MG63 (cell line): ENCODE data around the gene FJX1. TPM values are rescaled to one million over a fixed set of nuclear protein-coding genes. Genes with fewer than 3 reads are reported as not detected.
"Not testable (repeated sequence)": the region's sequence is repeated elsewhere in the genome, so short reads cannot be mapped to it uniquely, and the experiment has no call there.

Experiments used
- DNase-seq: peaks from one replicate; pipeline ENCODE4 v3.0.0-alpha.2; 2020
- H3K27me3 ChIP-seq: fragments of 250-450 bp; sonication (Bioruptor Pico); 2 replicates; pipeline ENCODE4 v1.5.1; 2020; ENCODE audit warnings: mild to moderate bottlenecking, moderate library complexity
- H3K36me3 ChIP-seq: fragments of 250-450 bp; sonication (Bioruptor Pico); 2 replicates; pipeline ENCODE4 v1.5.1; 2020; ENCODE audit warnings: mild to moderate bottlenecking, moderate library complexity
- H3K4me3 ChIP-seq: fragments of 250-450 bp; sonication (Bioruptor Pico); 2 replicates; pipeline ENCODE4 v1.5.1; 2020; ENCODE audit warnings: mild to moderate bottlenecking, moderate library complexity
- H3K9me3 ChIP-seq: fragments of 250-450 bp; sonication (Bioruptor Pico); 2 replicates; pipeline ENCODE4 v1.5.1; 2020; ENCODE audit warnings: mild to moderate bottlenecking, moderate library complexity
- total RNA-seq: library from RNA; depleted of rRNA; stranded (reverse); fragments of >200 nt; shearing (Covaris generic); gene quantifications from 2 replicates; pipeline ENCODE4 v1.2.3, GENCODE V29; 2014; ENCODE audit warnings: low replicate concordance; rRNA removed

Gene FJX1
- total RNA-seq, 1 experiment from 2014 or later, result 29.1 TPM

DNA sequence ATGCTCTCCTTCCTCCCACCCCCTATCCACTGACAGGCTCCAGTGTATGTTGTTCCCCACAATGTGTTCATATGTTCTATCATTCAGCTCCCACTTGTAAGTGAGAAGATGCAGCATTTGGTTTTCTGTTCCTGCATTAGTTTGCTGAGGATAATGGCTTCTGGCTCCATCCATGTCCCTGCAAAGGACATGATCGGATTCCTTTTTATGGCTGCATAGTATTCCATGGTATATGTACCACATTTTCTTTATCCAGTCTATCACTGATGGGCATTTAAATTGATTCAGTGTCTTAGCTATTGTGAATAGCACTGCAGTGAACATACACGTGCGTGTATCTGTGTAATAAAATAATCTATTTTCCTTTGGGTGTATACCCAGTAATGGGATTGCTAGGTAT lies 50.1 kb downstream of the FJX1 start:
- Histone ChIP-seq H3K9me3 (peaks cover 19% of the 10 kb centered on the region), H3K36me3 (peaks cover 40% of the 10 kb centered on the region)
- H3K4me3 ChIP-seq, DNase-seq, H3K27me3 ChIP-seq: not testable (repeated sequence)

Other genes with a start within 250 kb of the FJX1 start
- 0.57 TPM in 1 of 2 replicates, not detected in the other for gene SLC1A2, start 198.9 kb upstream of the FJX1 start, total RNA-seq
- gene PAMR1, start 92.8 kb upstream of the FJX1 start, total RNA-seq, result not detected in 2 replicates
- 11.7 and 13.0 TPM in 2 replicates for gene TRIM44, start 44.3 kb downstream of the FJX1 start, total RNA-seq